Omental fat pad (tissue), 4 donors: ENCODE results near the gene DENND1B. TPM values are rescaled to one million over a fixed set of nuclear protein-coding genes. Genes with fewer than 3 reads are reported as not detected.

Experiments
- small RNA-seq: library from RNA; depleted of rRNA; stranded (forward); fragments of <200 nt; gene quantifications from one replicate; pipeline ENCODE3, GENCODE V24; 2016
- total RNA-seq, 4 donors: library from RNA; depleted of rRNA; stranded (reverse); fragments of >200 nt; gene quantifications; one replicate each; pipeline ENCODE4 v1.1.0, GENCODE V29; 2016

Gene DENND1B
- total RNA-seq, 4 donors from 2014 or later = 8.3 to 16.6 (median 11.1) TPM

Small RNA genes within 50 kb of the gene (small RNA-seq; reads per million reads assigned to genes)
- not detected for gene RF00019

Other genes with a start within 250 kb of the DENND1B start
- 1 to 10 TPM in 3 of 4 donors, not detected in 1; 2.6 to 6.7 (median 2.9) TPM for gene C1orf53, start 127.2 kb upstream of the DENND1B start, total RNA-seq
- under 1 TPM in 1 of 4 donors, not detected in 3; 0.72 TPM for gene LHX9, start 141.9 kb upstream of the DENND1B start, total RNA-seq